GM10248 (cell line): Measurements from ENCODE around the gene DLGAP1.
A peak's percentile ranks its signal among the peaks of the same experiment; 100 is the strongest.

Experiments
- CTCF ChIA-PET: fragments of 300-600 bp; sonication (Branson Sonifier 250); formaldehyde crosslinking; extraction: SDS; loops from one replicate; lab custom pipeline; 2021; ENCODE audit warnings: antibody characterized with exemption; lab: Yijun Ruan, JAX
- POLR2A ChIA-PET: fragments of 350-650 bp; sonication (Branson Sonifier 250); formaldehyde crosslinking; extraction: SDS; loops from one replicate; lab custom pipeline; 2020; ENCODE audit warnings: antibody characterized with exemption; lab: Yijun Ruan, JAX
- DNase-seq: peaks from one replicate; pipeline ENCODE4 v3.0.0; 2012; ENCODE audit errors: extremely low spot score
- TF ChIP-seq, protein P1 (sequence below): IDR thresholded peaks from 2 replicates; pipeline ENCODE4 v1.5.1; 2012; ENCODE audit warnings: mild to moderate bottlenecking, low read depth; ENCODE audit errors: extremely low read depth, missing control alignments, control extremely low read depth

The DLGAP1 gene

DNA sequence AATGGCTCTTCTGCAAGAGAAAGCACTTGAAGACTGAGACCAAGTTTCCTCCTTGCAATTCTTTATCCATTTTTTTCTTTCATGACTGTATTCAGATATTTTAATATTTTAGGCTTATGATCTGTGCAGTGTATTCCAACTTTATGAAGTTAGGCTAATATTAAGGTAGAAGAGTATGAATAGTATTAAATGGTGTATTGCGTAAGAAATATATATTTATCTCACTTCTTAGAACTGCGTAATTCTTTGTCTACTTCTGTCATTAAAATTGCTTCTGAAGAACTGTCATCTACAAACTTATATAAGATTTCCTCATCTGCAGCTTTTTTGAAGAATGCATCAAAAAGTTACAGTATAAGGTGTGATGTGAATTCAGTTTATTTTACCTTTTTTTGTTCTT lies 183.2 kb downstream of the DLGAP1 start:
- ChIA-PET CTCF (no interaction called here), POLR2A (no interaction called here)
- TF ChIP-seq, protein P1, sequence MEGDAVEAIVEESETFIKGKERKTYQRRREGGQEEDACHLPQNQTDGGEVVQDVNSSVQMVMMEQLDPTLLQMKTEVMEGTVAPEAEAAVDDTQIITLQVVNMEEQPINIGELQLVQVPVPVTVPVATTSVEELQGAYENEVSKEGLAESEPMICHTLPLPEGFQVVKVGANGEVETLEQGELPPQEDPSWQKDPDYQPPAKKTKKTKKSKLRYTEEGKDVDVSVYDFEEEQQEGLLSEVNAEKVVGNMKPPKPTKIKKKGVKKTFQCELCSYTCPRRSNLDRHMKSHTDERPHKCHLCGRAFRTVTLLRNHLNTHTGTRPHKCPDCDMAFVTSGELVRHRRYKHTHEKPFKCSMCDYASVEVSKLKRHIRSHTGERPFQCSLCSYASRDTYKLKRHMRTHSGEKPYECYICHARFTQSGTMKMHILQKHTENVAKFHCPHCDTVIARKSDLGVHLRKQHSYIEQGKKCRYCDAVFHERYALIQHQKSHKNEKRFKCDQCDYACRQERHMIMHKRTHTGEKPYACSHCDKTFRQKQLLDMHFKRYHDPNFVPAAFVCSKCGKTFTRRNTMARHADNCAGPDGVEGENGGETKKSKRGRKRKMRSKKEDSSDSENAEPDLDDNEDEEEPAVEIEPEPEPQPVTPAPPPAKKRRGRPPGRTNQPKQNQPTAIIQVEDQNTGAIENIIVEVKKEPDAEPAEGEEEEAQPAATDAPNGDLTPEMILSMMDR = no peak
- DNase-seq = no peak

DNA sequence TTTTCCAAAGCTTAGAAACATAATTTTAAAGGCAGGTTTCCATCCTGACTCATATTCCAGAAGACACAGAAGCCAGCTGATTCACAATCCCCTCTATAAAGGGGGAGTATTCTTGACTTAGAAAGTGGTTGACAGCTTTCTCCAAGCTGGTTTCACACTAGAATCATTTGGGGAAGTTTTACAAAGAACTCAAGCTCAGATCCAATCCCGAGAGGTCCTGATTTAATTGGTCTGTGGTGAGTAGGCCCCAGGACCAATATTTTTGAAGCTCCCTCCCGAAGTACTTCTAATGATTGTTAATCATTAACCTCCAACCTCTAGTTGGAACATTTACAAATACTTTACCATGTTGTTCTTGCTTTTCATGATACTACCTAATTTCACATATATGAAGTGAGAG lies 184.1 kb downstream of the DLGAP1 start:
- CTCF ChIA-PET = interaction anchor here (1.0 to 2.6 kb wide), 2 partner anchors 10 to 14 kb away, joined by 3 to 5 read pairs; no protein-coding TSS in a partner anchor
- POLR2A ChIA-PET = no interaction called here
- DNase-seq = no peak
- TF ChIP-seq, protein P1 = no peak

DNA sequence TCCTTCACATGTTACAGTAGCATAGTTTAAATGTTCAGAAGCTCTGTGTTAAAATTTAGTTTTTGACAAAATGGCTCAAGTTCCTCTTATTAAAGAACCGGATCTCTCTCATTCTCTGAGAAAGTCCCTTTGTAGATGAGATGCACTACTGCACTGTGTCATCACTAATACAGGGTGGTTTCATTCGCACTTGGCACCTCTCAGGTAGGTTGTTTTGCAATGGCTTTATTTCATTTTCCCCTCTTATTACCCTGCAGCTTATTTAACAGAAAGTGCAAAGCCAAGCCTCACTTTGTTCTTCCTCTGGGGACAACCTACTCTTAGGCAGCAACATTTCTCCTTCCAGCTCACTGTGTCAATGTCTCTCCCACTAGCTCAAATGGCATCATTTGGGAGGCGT lies 185.1 kb downstream of the DLGAP1 start:
- POLR2A ChIA-PET = no interaction called here
- CTCF ChIA-PET = interaction anchor here (2.6 kb wide), 1 partner anchor 9 kb away, joined by 5 read pairs; no protein-coding TSS in a partner anchor
- TF ChIP-seq, protein P1 = no peak

DNA sequence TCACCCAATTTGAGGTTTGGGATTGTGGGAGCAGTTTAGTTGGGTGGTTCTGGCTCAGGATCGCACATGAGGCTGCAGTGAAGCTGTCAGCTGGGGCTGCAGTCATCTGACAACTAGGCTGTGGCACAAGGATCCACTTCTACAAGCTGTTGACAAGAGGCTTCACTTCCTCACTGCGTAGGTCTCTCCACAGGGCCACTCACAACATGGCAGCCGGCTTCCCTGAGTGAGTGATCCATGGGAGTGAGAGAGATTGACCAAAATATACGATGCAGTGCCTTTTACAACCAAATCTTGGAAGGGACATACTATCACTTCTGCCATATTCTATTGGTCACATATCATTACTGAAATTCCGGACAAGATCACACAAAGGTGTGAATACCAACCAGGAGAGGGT lies 187.5 kb downstream of the DLGAP1 start:
- no peak for DNase-seq
- CTCF ChIA-PET = no interaction called here
- POLR2A ChIA-PET = no interaction called here
- TF ChIP-seq, protein P1 = no peak

More for the DNA sequence above, 185.1 kb downstream of the DLGAP1 start:
- peak; percentile 25 for DNase-seq

DNA sequence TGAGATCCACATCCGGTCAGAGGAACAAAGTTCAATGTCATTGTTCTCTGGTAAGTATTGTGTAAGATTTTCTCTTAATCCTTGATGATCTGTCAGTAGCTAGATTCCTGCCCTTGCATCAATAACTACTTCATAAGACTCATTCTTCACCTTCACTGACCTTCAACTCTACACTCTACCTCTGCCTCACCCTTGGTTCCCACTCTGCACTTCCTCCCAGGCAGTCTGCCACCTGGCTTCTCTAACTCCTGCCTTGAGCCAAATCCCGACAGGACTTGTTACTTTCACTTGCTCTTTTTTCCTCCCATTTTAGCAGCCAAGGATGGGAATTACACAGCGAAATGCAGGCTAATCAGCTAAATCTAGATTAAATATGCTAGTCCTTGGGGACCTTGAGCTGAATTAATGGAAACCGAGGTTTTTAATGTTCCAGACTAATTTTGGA lies 190.7 kb downstream of the DLGAP1 start:
- CTCF ChIA-PET = no interaction called here
- DNase-seq = no peak
- TF ChIP-seq, protein P1 = no peak
- POLR2A ChIA-PET = no interaction called here

DNA sequence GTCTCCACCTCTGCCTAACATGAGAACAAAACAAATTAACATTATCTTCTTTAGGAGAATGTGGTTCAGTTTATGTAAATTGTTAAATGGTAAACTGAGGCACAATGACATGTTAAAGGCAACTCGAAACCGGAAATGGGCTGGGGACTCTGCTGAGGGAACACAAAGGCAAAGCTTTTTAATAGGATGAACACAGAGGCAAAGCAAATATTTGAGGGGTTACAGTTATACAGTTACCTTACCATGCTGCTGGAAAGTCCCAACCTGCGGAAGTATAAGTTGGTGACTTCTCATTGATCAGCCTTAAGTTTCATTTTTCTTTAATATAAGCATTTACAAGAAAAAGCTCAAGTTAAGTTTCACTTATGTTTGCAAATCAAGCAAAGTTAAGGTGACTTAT lies 195.0 kb downstream of the DLGAP1 start:
- DNase-seq = no peak
- TF ChIP-seq, protein P1 = no peak
- CTCF ChIA-PET = interaction anchor here (1.7 kb wide), 1 partner anchor 10 kb away, joined by 5 read pairs; no protein-coding TSS in a partner anchor
- POLR2A ChIA-PET = interaction anchor here (0.6 kb wide), 1 partner anchor 127 kb away, joined by 3 read pairs; no protein-coding TSS in a partner anchor
